H9 (cell line): ENCODE data around the gene MUC5AC. TPM values are rescaled to one million over a fixed set of nuclear protein-coding genes. Genes with fewer than 3 reads are reported as not detected.
A peak's percentile ranks its signal among the peaks of the same experiment; 100 is the strongest.
"Not testable (repeated sequence)": the region's sequence is repeated elsewhere in the genome, so short reads cannot be mapped to it uniquely, and the experiment has no call there.

Experiments used
- DNase-seq: peaks from one replicate; pipeline ENCODE4 v3.0.0-alpha.2; 2017
- H2AFZ ChIP-seq: one replicate; pipeline ENCODE4 v1.6.1; 2013; ENCODE audit warnings: mild to moderate bottlenecking, low read length, control low read depth, moderate library complexity
- H2AK5ac ChIP-seq: 2 replicates; pipeline ENCODE4 v1.6.1; 2013; ENCODE audit warnings: low read length, control low read depth, mixed read lengths; ENCODE audit not compliant: insufficient read length
- H2BK120ac ChIP-seq: one replicate; pipeline ENCODE4 v1.6.1; 2013; ENCODE audit warnings: low read depth, mild to moderate bottlenecking, low read length, control low read depth, inconsistent platforms; ENCODE audit not compliant: poor library complexity, severe bottlenecking
- H2BK12ac ChIP-seq: 2 replicates; pipeline ENCODE4 v1.6.1; 2013; ENCODE audit warnings: low read length, control low read depth, mixed read lengths, low read depth; ENCODE audit not compliant: insufficient read length
- H2BK15ac ChIP-seq: 2 replicates; pipeline ENCODE4 v1.6.1; 2013; ENCODE audit warnings: low read depth, low read length, control low read depth
- H2BK20ac ChIP-seq: one replicate; pipeline ENCODE4 v1.6.1; 2013; ENCODE audit warnings: low read depth, mild to moderate bottlenecking, low read length, control low read depth, inconsistent platforms; ENCODE audit not compliant: poor library complexity, severe bottlenecking
- H2BK5ac ChIP-seq: 2 replicates; pipeline ENCODE4 v1.6.1; 2013; ENCODE audit warnings: low read length, control low read depth, mixed read lengths; ENCODE audit not compliant: insufficient read length
- H3K14ac ChIP-seq: 2 replicates; pipeline ENCODE4 v1.6.1; 2013; ENCODE audit warnings: low read length, control low read depth; ENCODE audit not compliant: insufficient read depth
- H3K18ac ChIP-seq: 2 replicates; pipeline ENCODE4 v1.6.1; 2013; ENCODE audit warnings: low read depth, mild to moderate bottlenecking, mixed read lengths, low read length, control low read depth; ENCODE audit not compliant: insufficient read length
- H3K23ac ChIP-seq: 2 replicates; pipeline ENCODE4 v1.6.1; 2013; ENCODE audit warnings: low read length, control low read depth, mixed read lengths, low read depth; ENCODE audit not compliant: insufficient read length
- H3K23me2 ChIP-seq: 2 replicates; pipeline ENCODE4 v1.6.1; 2013; ENCODE audit warnings: low read depth, mild to moderate bottlenecking, mixed read lengths, low read length, control low read depth; ENCODE audit not compliant: insufficient read length, poor library complexity, severe bottlenecking
- H3K27ac ChIP-seq: 2 replicates; pipeline ENCODE4 v1.5.1; 2013; ENCODE audit warnings: low read length, control low read depth, mixed read lengths, low read depth; ENCODE audit not compliant: insufficient read length
- H3K27me3 ChIP-seq: 2 replicates; pipeline ENCODE4 v1.6.1; 2013; ENCODE audit warnings: low read length, control low read depth, inconsistent platforms; ENCODE audit not compliant: insufficient read depth
- H3K4ac ChIP-seq: 2 replicates; pipeline ENCODE4 v1.6.1; 2013; ENCODE audit warnings: low read depth, mild to moderate bottlenecking, control low read depth, inconsistent platforms, low read length, moderate library complexity
- H3K4me1 ChIP-seq: 2 replicates; pipeline ENCODE4 v1.6.1; 2013; ENCODE audit warnings: low read length, control low read depth, inconsistent platforms; ENCODE audit not compliant: insufficient read depth
- H3K4me2 ChIP-seq: 2 replicates; pipeline ENCODE4 v1.6.1; 2013; ENCODE audit warnings: low read length, control low read depth, mixed read lengths; ENCODE audit not compliant: insufficient read length, insufficient read depth
- H3K56ac ChIP-seq: 2 replicates; pipeline ENCODE4 v1.6.1; 2013; ENCODE audit warnings: low read depth, mild to moderate bottlenecking, mixed read lengths, low read length, control low read depth; ENCODE audit not compliant: insufficient read length
- H3K79me1 ChIP-seq: 2 replicates; pipeline ENCODE4 v1.6.1; 2013; ENCODE audit warnings: low read depth, mild to moderate bottlenecking, moderate library complexity, low read length, control low read depth, inconsistent platforms; ENCODE audit not compliant: insufficient read depth, poor library complexity, severe bottlenecking
- H3K79me2 ChIP-seq: 2 replicates; pipeline ENCODE4 v1.6.1; 2013; ENCODE audit warnings: low read length, control low read depth, inconsistent platforms; ENCODE audit not compliant: insufficient read depth
- H3K9ac ChIP-seq: 2 replicates; pipeline ENCODE4 v1.6.1; 2013; ENCODE audit warnings: low read length, control low read depth, mixed read lengths; ENCODE audit not compliant: insufficient read length; ENCODE audit errors: extremely low read depth
- H3K9me3 ChIP-seq: one replicate; pipeline ENCODE4 v1.6.1; 2013; ENCODE audit warnings: low read depth, low read length, inconsistent platforms; ENCODE audit not compliant: control insufficient read depth
- H3T11ph ChIP-seq: one replicate; pipeline ENCODE4 v1.6.1; 2013; ENCODE audit warnings: mild to moderate bottlenecking, low read length, control low read depth, inconsistent platforms
- H4K20me1 ChIP-seq: one replicate; pipeline ENCODE4 v1.6.1; 2013; ENCODE audit not compliant: control insufficient read depth, insufficient read length, insufficient read depth
- H4K5ac ChIP-seq: 2 replicates; pipeline ENCODE4 v1.6.1; 2013; ENCODE audit warnings: low read depth, mild to moderate bottlenecking, mixed read lengths, low read length, control low read depth; ENCODE audit not compliant: insufficient read length
- H4K8ac ChIP-seq: replicated peaks from 2 replicates; pipeline ENCODE4 v1.6.1; 2013; ENCODE audit warnings: low read length, control low read depth, mixed read lengths, low read depth; ENCODE audit not compliant: insufficient read length
- H4K91ac ChIP-seq: 2 replicates; pipeline ENCODE4 v1.6.1; 2013; ENCODE audit warnings: low read depth, mild to moderate bottlenecking, moderate library complexity, mixed read lengths, low read length, control low read depth; ENCODE audit not compliant: insufficient read length
- H3K27ac Mint-ChIP-seq, 3 experiments: 2 replicates in 2 of 3; 3 replicates in 1 of 3; pipeline ENCODE4 v1.8.0; 2020 to 2021; ENCODE audit warnings: mixed read lengths in 3 of 3, mild to moderate bottlenecking in 1 of 3, moderate library complexity in 1 of 3
- H3K27me3 Mint-ChIP-seq: 2 replicates; pipeline ENCODE4 v1.8.0; 2021; ENCODE audit warnings: low read depth, mild to moderate bottlenecking, moderate library complexity, mixed read lengths
- H3K36me3 Mint-ChIP-seq, 3 experiments: 2 replicates in 2 of 3; 3 replicates in 1 of 3; pipeline ENCODE4 v1.8.0; 2020 to 2021; ENCODE audit warnings: low read depth in 3 of 3, mixed read lengths in 3 of 3; ENCODE audit not compliant: insufficient read depth in 1 of 3
- H3K4me1 Mint-ChIP-seq, 2 experiments: 2 replicates each; pipeline ENCODE4 v1.8.0; 2020; ENCODE audit warnings: mixed read lengths in 2 of 2
- H3K4me3 Mint-ChIP-seq, 2 experiments: 2 replicates in 1 of 2; 3 replicates in 1 of 2; pipeline ENCODE4 v1.8.0; 2020 to 2021; ENCODE audit warnings: mild to moderate bottlenecking in 2 of 2, mixed read lengths in 2 of 2, moderate library complexity in 1 of 2
- H3K9me3 Mint-ChIP-seq, 2 experiments: 2 replicates in 1 of 2; 3 replicates in 1 of 2; pipeline ENCODE4 v1.8.0; 2020; ENCODE audit warnings: mild to moderate bottlenecking in 2 of 2, mixed read lengths in 2 of 2, moderate library complexity in 1 of 2
- CTCF ChIP-seq: fragments of 200-600 bp; sonication (generic); conservative IDR thresholded peaks from 3 replicates; pipeline ENCODE4 v1.8.0; 2021; ENCODE audit warnings: antibody characterized with exemption, mild to moderate bottlenecking
- WGBS: extraction: QIAGEN DNeasy Blood & Tissue Kit; methylation state at CpG from one replicate; pipeline ENCODE4 v1.1.7; 2013; ENCODE audit warnings: missing lambda C conversion rate, low lambda C conversion rate, mixed read lengths; ENCODE audit not compliant: insufficient read length; ENCODE audit errors: extremely low coverage; 5-methylcytosine and 5-hydroxymethylcytosine counted together
- total RNA-seq: library from RNA; stranded (reverse); gene quantifications from 2 replicates; pipeline ENCODE4 v1.2.1, GENCODE V29; 2021

Gene MUC5AC
- total RNA-seq, 1 experiment from 2014 or later = not detected

GRCh38 chr11:1158681-1159487, 1.1 kb downstream of the MUC5AC start:
- no peaks in the 10 kb centered on the region for H4K20me1 ChIP-seq
- H3K79me2 ChIP-seq = no peaks in the 10 kb centered on the region
- no peaks in the 10 kb centered on the region for H3K4me1 Mint-ChIP-seq
- H3K9me3 Mint-ChIP-seq = no peaks in the 10 kb centered on the region
- WGBS = no CpG with 5 or more reads among the region's 32 CpGs
- no peak overlapping the region for H4K91ac ChIP-seq
- no peak overlapping the region for H2BK12ac ChIP-seq
- H3K27me3 ChIP-seq = no peaks in the 10 kb centered on the region
- H2BK15ac ChIP-seq = no peak overlapping the region
- H3K9me3 ChIP-seq = no peaks in the 10 kb centered on the region
- no peak overlapping the region for H3T11ph ChIP-seq
- H3K4ac ChIP-seq = no peak overlapping the region
- H2BK120ac ChIP-seq = no peak overlapping the region
- no peak for TF ChIP-seq CTCF
- H3K4me3 Mint-ChIP-seq = no peak overlapping the region
- no peak overlapping the region for H4K5ac ChIP-seq
- DNase-seq = peak; percentile 21
- no peaks in the 10 kb centered on the region for H3K4me1 ChIP-seq
- no peak overlapping the region for H4K8ac ChIP-seq
- no peak overlapping the region for H2AK5ac ChIP-seq
- H3K27ac ChIP-seq = no peak overlapping the region
- H3K23me2 ChIP-seq = no peaks in the 10 kb centered on the region
- no peak overlapping the region for H3K4me2 ChIP-seq
- H3K14ac ChIP-seq = no peak overlapping the region; the same call in 1 of the 2 replicates
- H3K23ac ChIP-seq = no peak overlapping the region
- H3K27ac Mint-ChIP-seq = no peak overlapping the region
- no peaks in the 10 kb centered on the region for H3K36me3 Mint-ChIP-seq
- no peak overlapping the region for H3K18ac ChIP-seq
- H3K27me3 Mint-ChIP-seq = peaks cover 5% of the 10 kb centered on the region
- no peak overlapping the region for H2BK5ac ChIP-seq
- no peak overlapping the region for H2BK20ac ChIP-seq
- no peak overlapping the region for H2AFZ ChIP-seq
- no peaks in the 10 kb centered on the region for H3K79me1 ChIP-seq
- H3K9ac ChIP-seq = no peak overlapping the region
- H3K56ac ChIP-seq = no peak overlapping the region

- not testable (repeated sequence) for H3K4me3 Mint-ChIP-seq, H2AFZ ChIP-seq, H3K79me2 ChIP-seq, H3K36me3 Mint-ChIP-seq, DNase-seq, H3K27me3 Mint-ChIP-seq, H2BK120ac ChIP-seq, H3K4me2 ChIP-seq, H4K5ac ChIP-seq, H3K9ac ChIP-seq, H4K8ac ChIP-seq, H3K4me1 ChIP-seq, H3K27me3 ChIP-seq, H3K27ac Mint-ChIP-seq, H3K27ac ChIP-seq, H3T11ph ChIP-seq, H3K9me3 Mint-ChIP-seq, H2BK15ac ChIP-seq, H3K23ac ChIP-seq, H3K4ac ChIP-seq, H3K23me2 ChIP-seq, H2BK12ac ChIP-seq, H3K9me3 ChIP-seq, H2BK5ac ChIP-seq, H2AK5ac ChIP-seq, H4K91ac ChIP-seq, H3K18ac ChIP-seq, H3K4me1 Mint-ChIP-seq, H3K14ac ChIP-seq, H4K20me1 ChIP-seq, H3K79me1 ChIP-seq, H2BK20ac ChIP-seq, H3K56ac ChIP-seq
- no CpG with 5 or more reads among the region's 24 CpGs for WGBS
Observed at GRCh38 chr11:1159488-1160220, 1.9 kb downstream of the MUC5AC start.
